Cardiac ventricle fibroblast (primary cell): ENCODE results near the gene IZUMO3. TPM values are rescaled to one million over a fixed set of nuclear protein-coding genes. Genes with fewer than 3 reads are reported as not detected.

Source experiments
- total RNA-seq: library from RNA; depleted of rRNA; stranded (reverse); fragments of >200 nt; gene quantifications from 2 replicates; pipeline ENCODE4 v1.2.3, GENCODE V29; 2015

IZUMO3 gene
- not detected in 2 replicates for total RNA-seq

GRCh38 chr9:24545847-24546522 is at the start of gene IZUMO3:
Gene IZUMO3, minus strand, starts transcription at chr9:24545897. Its CDS starts 248 bp downstream, at chr9:24545649.

